H1 (cell line): ENCODE results near the gene CCDC192. TPM values are rescaled to one million over a fixed set of nuclear protein-coding genes. Genes with fewer than 3 reads are reported as not detected.

ENCODE experiments used
- BACH1 ChIP-seq: IDR thresholded peaks from 2 replicates; pipeline ENCODE4 v1.6.1; 2012; ENCODE audit warnings: low read length, improper control_type of control experiment
- CHD7 ChIP-seq: fragments of 300-600 bp; sonication (generic); IDR thresholded peaks from 2 replicates; pipeline ENCODE4 v1.7.1; 2012; ENCODE audit warnings: low read length, moderate library complexity, mild to moderate bottlenecking, inconsistent platforms; ENCODE audit not compliant: insufficient replicate concordance
- RNF2 ChIP-seq: fragments of 200-900, 300-1000 bp; sonication (generic); IDR thresholded peaks from 2 replicates; pipeline ENCODE4 v1.7.1; 2016; ENCODE audit warnings: borderline replicate concordance, low read depth, mild to moderate bottlenecking, antibody characterized with exemption, low read length; ENCODE audit not compliant: poor library complexity, severe bottlenecking; ENCODE audit errors: missing control alignments
- SIN3A ChIP-seq, 2 experiments: IDR thresholded peaks in 1 of 2; conservative IDR thresholded peaks in 1 of 2; 2 replicates each; pipeline ENCODE4 v1.6.1; 2011 to 2012; ENCODE audit warnings: low read length in 2 of 2, improper control_type of control experiment in 1 of 2, low read depth in 1 of 2, mild to moderate bottlenecking in 1 of 2
- polyA plus RNA-seq, 7 experiments: library from polyadenylated mRNA; depleted of rRNA in 3 of 7; stranded (reverse) in 5 of 7; unstranded in 2 of 7; fragments of >200 nt in 5 of 7; fragments of 200-250 nt in 2 of 7; gene quantifications; 1 replicate in 5 of 7; 2 replicates in 1 of 7; 4 replicates in 1 of 7; pipeline versions ENCODE4 v1.2.1 to v1.2.3, GENCODE V29; 2011 to 2013; ENCODE audit warnings: missing spikeins in 2 of 7, mixed read lengths in 2 of 7
- total RNA-seq: library from RNA; stranded (reverse); fragmentation: NEBNext Ultra II Directional; extraction: Animal tissue kit (Norgen Biotek cat#: 25700); gene quantifications from 2 replicates; pipeline ENCODE4 v1.2.1, GENCODE V29; 2021
- TF ChIP-seq, protein P1 (sequence below): IDR thresholded peaks from 2 replicates; pipeline ENCODE4 v1.6.1; 2012; ENCODE audit warnings: low read length, inconsistent platforms

The CCDC192 gene
- total and polyA plus RNA-seq, 2 of the 8 experiments (the other 6 are each of a cell fraction or from before 2014, with no cell fraction given), result 0.61 TPM; not detected in 1

DNA sequence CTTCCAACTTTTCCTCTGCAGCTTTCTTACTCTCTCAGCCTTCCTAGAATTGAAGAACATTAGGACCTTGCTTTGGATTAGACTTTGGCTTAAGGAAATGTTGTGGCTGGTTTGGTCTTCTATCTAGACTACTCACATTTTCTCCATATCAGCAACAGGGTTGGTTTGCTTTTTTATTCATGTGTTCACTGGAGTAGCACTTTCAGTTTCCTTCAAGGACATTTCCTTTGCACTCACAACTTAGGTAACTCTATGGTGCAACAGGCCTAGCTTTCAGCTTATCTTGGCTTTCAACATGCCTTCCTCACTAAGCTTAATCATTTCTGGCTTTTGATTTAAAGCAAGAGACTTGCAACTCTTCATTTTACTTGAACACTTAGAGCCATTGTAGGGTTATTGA is 153.1 kb downstream of the CCDC192 start (continued):
- no peak for TF ChIP-seq CHD7
- TF ChIP-seq RNF2, result no peak
- TF ChIP-seq BACH1, result no peak
- TF ChIP-seq SIN3A (conservative IDR thresholded peaks at IDR 0.05 in 1 of 2, IDR thresholded peaks at IDR 0.05 in 1 of 2; ENCODE audit: low read depth in 1 of 2, low read length in 2 of 2), result no peak
- TF ChIP-seq, protein P1, sequence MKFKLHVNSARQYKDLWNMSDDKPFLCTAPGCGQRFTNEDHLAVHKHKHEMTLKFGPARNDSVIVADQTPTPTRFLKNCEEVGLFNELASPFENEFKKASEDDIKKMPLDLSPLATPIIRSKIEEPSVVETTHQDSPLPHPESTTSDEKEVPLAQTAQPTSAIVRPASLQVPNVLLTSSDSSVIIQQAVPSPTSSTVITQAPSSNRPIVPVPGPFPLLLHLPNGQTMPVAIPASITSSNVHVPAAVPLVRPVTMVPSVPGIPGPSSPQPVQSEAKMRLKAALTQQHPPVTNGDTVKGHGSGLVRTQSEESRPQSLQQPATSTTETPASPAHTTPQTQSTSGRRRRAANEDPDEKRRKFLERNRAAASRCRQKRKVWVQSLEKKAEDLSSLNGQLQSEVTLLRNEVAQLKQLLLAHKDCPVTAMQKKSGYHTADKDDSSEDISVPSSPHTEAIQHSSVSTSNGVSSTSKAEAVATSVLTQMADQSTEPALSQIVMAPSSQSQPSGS, result no peak
- TF ChIP-seq, all 59 proteins: peak for 0
